Breast epithelium (tissue), 3 donors: Measurements from ENCODE around the gene U2AF2.

ENCODE experiments used
- POLR2A ChIP-seq: fragments of 450-650 bp; IDR thresholded peaks from one replicate; pipeline ENCODE4 v1.6.1; 2016; ENCODE audit warnings: antibody characterized with exemption, mild to moderate bottlenecking, moderate library complexity
- POLR2AphosphoS5 ChIP-seq, 3 donors: sonication (generic); formaldehyde crosslinking; IDR thresholded peaks; one replicate each; pipeline ENCODE4 v1.6.1; 2017; ENCODE audit warnings: antibody characterized with exemption in 3 of 3
- TF ChIP-seq, protein P1 (sequence below), 3 donors: fragments of 450-650 bp; IDR thresholded peaks; one replicate each; pipeline ENCODE4 v1.5.1; 2016 to 2017; ENCODE audit warnings: antibody characterized with exemption in 3 of 3, mild to moderate bottlenecking in 3 of 3, moderate library complexity in 3 of 3

DNA sequence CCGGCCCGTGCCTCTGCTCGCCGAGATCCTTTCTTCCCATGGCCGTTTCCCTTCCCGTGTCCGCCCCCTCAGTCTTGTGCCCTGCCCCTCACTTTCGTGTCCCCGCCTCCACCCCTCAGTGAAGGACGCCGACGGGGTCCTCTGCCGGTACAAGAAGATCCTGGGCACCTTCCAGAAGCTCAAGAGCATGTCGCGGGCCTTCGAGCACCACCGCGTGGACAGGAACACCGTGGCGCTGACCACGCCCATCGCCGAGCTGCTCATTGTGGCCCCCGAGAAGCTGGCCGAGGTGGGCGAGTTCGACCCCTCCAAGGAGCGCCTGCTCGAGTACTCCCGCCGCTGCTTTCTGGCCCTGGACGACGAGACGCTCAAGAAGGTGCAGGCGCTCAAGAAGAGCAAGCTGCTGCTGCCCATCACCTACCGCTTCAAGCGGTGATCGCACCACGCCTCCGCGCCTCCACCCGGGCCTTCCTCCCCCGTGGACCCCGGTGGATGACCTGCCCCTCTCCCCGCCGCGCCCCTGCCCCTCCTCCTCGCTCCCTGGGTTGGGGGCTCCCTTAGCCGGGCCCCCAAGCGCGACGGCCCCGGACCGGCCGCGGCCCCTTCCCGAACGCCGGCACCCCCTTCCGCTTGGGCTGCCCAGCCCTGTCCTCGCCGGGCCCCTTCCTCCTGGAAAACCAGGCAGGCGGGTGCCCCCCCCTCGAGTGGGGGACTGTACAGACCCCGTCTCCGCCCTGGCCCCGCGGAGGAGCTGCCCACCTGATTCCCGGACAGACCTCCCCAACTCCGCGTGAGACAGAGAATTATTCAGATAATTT lies 2.3 kb upstream of the U2AF2 start:
- no peak for TF ChIP-seq POLR2AphosphoS5 (IDR thresholded peaks at IDR 0.05)
- TF ChIP-seq, protein P1, sequence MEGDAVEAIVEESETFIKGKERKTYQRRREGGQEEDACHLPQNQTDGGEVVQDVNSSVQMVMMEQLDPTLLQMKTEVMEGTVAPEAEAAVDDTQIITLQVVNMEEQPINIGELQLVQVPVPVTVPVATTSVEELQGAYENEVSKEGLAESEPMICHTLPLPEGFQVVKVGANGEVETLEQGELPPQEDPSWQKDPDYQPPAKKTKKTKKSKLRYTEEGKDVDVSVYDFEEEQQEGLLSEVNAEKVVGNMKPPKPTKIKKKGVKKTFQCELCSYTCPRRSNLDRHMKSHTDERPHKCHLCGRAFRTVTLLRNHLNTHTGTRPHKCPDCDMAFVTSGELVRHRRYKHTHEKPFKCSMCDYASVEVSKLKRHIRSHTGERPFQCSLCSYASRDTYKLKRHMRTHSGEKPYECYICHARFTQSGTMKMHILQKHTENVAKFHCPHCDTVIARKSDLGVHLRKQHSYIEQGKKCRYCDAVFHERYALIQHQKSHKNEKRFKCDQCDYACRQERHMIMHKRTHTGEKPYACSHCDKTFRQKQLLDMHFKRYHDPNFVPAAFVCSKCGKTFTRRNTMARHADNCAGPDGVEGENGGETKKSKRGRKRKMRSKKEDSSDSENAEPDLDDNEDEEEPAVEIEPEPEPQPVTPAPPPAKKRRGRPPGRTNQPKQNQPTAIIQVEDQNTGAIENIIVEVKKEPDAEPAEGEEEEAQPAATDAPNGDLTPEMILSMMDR (IDR thresholded peaks at IDR 0.05), result no peak
- no peak for TF ChIP-seq POLR2A
